Measurements from ENCODE around the gene INTS7.
"Not testable (repeated sequence)": the region's sequence is repeated elsewhere in the genome, so short reads cannot be mapped to it uniquely, and the experiment has no call there.

The INTS7 gene

GRCh38 chr1:211978596-211978995, 56.8 kb downstream of the INTS7 start:
- no peak for DNase-seq (ENCODE audit: low read depth in 2 of 2)

- DNase-seq (ENCODE audit: low read depth in 2 of 2): no peak
Observed at GRCh38 chr1:211975152-211975941, 60.0 kb downstream of the INTS7 start.

DNA sequence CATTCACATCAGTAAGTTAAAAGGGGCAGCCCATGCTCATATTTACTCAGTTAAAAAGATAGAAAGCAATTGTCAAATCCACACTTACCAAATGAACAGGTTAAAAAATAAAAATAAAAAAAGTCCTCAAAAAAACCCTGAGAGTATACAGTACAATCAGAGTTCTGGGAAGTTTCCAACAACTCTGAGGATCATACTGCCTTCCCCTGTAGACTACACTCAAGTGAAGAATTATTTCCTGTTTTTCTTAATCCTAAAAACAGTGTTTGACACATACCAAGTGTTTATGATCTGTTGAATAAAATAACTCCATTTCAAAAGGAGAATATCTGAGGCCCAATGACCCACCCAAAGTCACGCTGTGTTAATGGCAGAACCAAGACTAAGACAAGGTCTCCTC, 61.8 kb downstream of the INTS7 start:
- DNase-seq (ENCODE audit: low read depth in 2 of 2): no peak

DNA sequence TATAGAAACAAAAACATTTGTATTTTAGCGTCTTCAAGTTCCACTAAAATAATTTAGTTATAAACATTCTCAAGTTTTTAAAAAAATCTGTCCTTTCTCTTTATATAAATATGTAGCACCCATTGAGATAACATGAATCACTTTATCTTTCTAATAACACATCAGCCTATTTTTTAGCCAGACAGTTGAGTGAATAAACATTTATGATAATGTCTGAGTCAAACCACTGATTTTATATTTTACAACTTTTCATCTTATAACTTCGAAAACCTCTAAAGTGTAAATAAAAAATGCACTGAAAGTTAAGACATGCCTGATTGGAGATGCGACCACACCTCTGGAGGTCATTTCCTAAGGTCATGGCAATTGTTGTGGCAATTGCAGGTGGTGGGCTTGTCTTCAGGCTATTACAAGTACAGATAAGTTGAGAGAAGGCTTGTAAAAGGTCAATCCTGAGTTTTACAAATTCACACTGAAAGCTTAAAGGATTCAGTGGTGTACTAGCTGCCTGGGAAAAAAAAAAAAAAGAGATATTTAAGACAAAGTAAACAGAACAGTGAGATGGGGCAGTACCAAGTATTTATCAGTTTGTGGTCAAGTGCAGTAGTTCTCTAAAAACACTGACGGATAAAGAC, 67.0 kb downstream of the INTS7 start:
- DNase-seq (ENCODE audit: low read depth in 2 of 2): no peak

DNA sequence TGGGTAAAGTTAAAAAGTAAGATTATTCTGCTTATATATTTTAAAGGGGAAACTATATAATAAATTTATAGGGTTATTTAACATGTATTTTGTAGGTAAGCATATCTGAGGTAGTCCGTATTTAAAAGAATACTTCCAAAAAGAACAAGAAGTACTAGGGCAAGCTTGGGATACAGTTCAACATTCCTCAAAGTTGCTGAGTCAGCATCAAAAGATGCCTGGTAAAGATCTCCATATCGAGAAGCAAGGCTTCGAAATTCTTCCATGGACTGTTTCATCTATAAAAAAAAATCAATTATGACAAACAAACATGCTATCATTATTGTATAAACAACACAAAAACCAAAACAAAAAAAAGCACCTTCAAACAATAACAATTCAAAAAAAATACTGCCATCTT, 67.7 kb downstream of the INTS7 start:
- DNase-seq (ENCODE audit: low read depth in 2 of 2): no peak

DNA sequence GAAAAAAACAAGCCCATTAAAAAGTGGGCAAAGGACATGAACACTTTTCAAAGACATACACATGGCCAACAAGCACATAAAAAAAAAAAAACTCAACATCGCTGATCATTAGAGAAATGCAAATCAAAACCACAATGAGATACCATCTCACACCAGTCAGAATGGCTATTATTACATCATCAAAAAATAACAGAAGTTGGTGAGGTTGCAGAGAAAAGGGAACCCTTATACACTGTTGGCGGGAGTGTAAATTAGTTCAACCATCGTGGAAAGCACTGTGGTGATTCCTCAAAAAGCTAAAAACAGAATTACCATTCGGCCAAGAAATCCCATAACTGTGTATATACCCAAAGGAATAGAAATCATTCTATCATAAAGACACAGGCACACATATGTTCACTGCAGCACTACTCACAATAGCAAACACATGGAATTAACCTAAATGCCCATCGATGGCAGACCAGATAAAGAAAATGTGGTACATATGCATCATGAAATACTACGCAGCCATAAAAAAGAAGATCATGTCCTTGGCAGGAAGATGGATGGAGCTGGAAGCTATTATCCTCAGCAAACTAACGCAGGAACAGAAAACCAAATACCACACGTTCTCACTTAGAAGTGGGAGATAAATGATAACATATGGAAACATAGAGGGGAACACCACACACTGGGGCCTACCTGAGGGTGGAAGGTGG, 70.1 kb downstream of the INTS7 start:
- no peak for DNase-seq (ENCODE audit: low read depth in 2 of 2)

GRCh38 chr1:211959680-211960079, 75.7 kb downstream of the INTS7 start:
- DNase-seq (ENCODE audit: low read depth in 2 of 2): no peak

DNA sequence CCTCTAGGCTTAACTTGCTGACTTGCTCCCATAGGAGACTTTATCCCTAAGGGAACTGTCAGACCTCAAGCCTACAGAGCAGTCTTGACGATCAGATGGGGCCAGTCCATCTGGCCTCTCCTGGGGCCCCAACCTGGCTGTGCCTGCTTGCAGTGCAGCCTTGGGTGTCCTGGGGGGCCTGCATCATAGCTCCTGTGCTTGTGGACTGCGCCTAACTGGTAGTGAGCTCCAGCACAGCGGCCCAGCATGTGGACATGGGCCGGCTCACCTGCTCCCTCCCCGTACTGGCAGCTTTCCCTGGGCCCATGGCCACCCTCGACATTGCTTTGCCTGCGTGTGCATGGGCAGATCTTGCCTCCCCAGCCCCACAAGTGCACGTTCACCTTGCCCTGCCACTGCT, 76.1 kb downstream of the INTS7 start:
- DNase-seq (ENCODE audit: low read depth in 2 of 2): no peak

- not testable (repeated sequence) for DNase-seq (ENCODE audit: low read depth in 2 of 2)
Observed at GRCh38 chr1:211954028-211954427, 81.3 kb downstream of the INTS7 start.

DNA sequence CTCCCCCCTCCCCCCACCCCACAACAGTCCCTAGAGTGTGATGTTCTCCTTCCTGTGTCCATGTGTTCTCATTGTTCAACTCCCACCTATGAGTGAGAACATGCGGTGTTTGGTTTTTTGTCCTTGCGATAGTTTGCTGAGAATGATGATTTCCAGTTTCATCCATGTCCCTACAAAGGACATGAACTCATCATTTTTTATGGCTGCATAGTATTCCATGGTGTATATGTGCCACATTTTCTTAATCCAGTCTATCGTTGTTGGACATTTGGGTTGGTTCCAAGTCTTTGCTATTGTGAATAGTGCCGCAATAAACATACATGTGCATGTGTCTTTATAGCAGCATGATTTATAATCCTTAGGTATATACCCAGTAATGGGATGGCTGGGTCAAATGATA, 81.8 kb downstream of the INTS7 start:
- not testable (repeated sequence) for DNase-seq (ENCODE audit: low read depth in 2 of 2)

DNA sequence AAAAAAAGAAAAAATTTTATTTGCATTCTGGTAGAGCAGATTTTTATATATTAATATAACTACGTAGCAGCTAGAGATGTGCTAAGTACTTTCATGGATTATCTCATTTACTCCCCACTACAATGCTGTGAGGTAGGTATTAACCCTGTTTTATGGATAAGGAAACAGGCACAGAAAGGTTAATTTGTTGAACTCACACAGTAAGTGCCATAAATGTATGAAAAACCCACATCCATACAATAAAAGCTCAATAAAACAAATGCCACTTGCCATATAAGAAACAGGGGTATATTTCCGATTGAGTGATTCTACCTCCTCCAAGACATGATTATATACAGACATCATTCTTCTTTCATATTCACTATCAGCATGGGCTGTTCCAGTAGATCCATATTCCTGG, 83.1 kb downstream of the INTS7 start:
- DNase-seq (ENCODE audit: low read depth in 2 of 2): no peak

DNA sequence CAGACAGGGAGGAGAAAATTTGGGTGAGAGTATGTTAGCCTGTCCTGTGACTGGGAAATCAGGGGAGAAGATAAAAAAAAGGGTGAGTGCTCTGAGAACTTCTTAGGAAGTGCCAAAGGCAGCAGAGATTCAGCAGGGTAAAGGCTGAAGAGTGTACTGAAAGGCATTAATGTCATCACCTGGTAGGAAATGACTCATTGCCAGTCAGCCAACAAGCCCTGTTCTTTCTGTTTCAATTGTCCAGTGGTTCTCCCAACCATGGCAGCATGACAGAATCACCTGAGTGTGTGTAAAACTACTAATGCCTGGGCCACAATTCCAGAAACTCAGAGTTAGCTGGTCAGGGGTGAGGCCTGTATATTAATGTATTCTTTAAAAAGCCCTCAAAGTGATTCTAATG, 83.5 kb downstream of the INTS7 start:
- DNase-seq (ENCODE audit: low read depth in 2 of 2): no peak

DNA sequence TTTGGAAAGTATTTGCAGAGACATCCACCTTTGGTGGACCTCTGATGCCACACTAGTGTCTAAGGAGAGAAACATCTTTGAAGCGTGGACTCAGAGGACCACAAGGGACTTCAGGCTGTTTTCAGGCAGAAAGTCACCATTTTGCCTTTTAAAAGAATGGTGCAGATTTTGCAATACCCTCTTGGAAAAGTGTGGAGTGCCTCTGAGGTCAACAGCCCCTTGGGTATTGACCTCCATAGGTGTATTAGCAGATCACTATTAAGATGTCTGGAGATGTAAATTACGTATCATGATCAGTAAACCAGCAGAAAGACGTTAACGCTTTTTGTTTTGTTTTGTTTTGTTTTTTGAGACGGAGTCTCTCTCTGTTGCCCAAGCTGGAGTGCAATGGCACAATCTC, 87.0 kb downstream of the INTS7 start:
- no peak for DNase-seq (ENCODE audit: low read depth in 2 of 2)

- no peak for DNase-seq (ENCODE audit: low read depth in 2 of 2)
Observed at GRCh38 chr1:211947396-211948295, 87.7 kb downstream of the INTS7 start.

DNA sequence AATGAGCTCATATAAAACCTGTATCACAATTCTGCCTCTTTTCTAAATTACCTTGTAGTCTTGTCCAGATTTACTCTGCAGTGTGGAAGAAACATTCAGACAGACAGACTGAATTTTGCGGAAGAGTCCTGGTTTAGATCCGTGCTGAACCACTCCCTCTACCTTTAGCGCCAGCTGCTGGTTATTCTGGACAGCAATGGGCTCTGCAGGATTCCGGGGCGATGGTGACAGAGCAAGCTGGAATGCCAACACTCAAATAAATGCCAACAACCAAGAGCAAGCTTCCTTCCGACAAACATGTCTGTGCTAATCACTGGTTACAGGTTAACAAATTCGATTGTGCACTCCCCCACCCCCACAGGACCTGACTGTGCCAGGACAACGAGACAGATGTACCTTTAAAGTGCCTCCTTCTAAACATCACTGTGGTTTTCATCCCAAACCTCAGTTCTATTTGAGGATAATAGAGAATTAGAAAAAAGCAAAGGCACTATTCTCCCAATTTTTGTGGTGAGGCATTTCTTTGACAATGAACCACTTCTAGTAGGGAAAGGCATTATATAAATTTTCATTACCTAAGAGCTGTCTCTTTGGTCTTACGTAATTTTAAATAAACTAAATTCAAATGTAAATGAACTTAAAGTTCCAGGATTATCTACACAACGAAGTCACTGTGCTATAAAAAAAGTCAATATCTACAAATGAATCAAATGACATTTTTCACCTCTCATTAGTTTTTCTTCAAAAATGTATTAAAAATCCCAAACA, 90.4 kb downstream of the INTS7 start:
- DNase-seq (ENCODE audit: low read depth in 2 of 2): no peak

GRCh38 chr1:211942583-211942982, 92.8 kb downstream of the INTS7 start:
- DNase-seq (ENCODE audit: low read depth in 2 of 2): no peak

DNA sequence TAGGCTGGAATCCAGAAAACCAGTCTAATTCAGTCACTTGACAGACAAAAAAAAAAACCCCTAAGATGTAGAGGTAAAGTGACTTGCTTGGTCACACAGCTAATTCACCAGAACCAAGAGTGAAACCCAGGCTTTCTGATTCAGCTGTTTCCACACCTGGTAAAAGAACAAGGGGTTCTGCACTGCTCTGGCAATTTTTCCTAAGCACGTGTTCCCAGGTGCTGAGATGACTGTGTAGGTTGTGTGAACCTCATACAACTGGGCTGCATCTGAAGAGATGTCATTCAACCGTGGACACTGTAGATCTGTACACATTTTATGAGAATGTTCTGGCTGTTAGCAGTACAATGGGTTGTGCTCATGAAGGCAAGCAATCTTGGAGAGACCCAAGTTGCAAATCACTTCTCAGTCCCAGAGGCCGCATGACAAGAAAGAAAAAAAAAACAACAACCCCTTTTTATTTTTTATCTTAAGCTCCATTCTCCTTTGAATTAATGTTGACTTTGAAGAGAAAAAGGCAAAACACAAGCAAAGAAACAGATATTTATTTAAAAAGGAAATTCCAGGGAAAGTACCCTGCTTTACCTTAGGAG, 95.4 kb downstream of the INTS7 start:
- DNase-seq (ENCODE audit: low read depth in 2 of 2): peak; percentile 14 to 24

- no peak for DNase-seq (ENCODE audit: low read depth in 2 of 2)
Observed at GRCh38 chr1:211938561-211938997, 96.8 kb downstream of the INTS7 start.

DNA sequence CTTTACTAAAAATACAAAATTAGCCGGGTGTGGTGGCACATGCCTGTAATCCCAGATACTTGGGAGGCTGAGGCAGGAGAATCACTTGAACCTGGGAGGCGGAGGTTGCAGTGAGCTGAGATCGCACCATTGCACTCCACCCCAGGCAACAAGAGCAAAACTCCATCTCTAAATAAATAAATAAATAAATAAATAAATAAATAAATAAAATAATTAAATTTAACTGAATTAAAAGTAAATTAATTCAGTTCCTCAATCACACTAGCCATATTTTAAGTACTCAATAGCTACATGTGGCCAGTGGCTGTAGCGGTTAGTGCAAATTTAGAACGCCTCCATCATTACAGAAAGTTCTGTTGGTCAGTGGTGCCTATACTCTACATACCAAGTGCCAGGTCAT, 97.9 kb downstream of the INTS7 start:
- not testable (repeated sequence) for DNase-seq (ENCODE audit: low read depth in 2 of 2)

DNA sequence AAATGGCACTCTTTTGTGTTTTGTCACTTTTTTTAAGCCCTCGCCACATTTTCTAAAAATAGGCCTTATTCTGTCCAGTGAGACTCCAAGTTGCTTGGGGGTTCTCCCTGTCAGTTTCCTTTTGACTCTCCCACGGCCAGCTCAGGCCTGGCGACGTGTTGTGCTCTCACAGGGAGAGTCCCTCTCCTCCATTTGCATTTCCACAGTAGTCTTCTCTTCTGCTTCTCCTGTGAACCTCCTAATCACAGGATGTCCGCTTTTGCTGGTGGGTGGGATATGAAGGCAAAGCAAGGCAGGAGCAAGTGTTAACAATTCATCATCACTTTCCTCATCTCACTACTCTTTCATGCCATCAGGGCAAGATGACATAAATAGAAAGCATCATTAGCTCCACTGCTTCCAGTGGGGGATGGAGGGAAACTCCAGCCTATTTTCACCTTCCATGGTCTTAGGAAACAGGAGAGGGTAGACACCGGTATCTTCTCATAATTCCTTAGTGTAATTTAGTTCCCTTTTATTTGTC, 99.8 kb downstream of the INTS7 start:
- DNase-seq (ENCODE audit: low read depth in 2 of 2): peak; percentile 51 to 57

All from stimulated activated CD8-positive, alpha-beta memory T cell treated with anti-CD3 and anti-CD28 coated beads, Interleukin-2, amount 100 ng/mL, for 48 hours (primary cell).